ENCODE results near the gene ANTXR2. TPM values are rescaled to one million over a fixed set of nuclear protein-coding genes. Genes with fewer than 3 reads are reported as not detected.

The ANTXR2 gene
- polyA plus RNA-seq, 1 of the 3 experiments (the other 2 are of a cell fraction), result 48.8 TPM

- TF ChIP-seq PBX3 (IDR thresholded peaks at IDR 0.05) (no peak), TAF1 (IDR thresholded peaks at IDR 0.05; ENCODE audit: borderline replicate concordance, low read depth, low read length) (no peak), SIN3A (IDR thresholded peaks at IDR 0.05; ENCODE audit: borderline replicate concordance, low read depth, low read length) (no peak), RXRA (IDR thresholded peaks at IDR 0.05; ENCODE audit: borderline replicate concordance, low read depth) (no peak)
Measured at GRCh38 chr4:80036306-80036705, 36.7 kb downstream of the ANTXR2 start (continued).

GRCh38 chr4:80035336-80035735, 37.7 kb downstream of the ANTXR2 start:
- peaks cover 52 to 74% of the 10 kb centered on the region in 2 experiments for H3K36me3 ChIP-seq (replicated peaks in 1 of 2; ENCODE audit: control insufficient read depth in 1 of 2, insufficient read depth in 2 of 2, low read length in 1 of 2)
- POLR2A ChIA-PET, result no interaction called here
- no peak overlapping the region for H3K4me2 ChIP-seq
- H4K20me1 ChIP-seq (ENCODE audit: insufficient read depth), result no peaks in the 10 kb centered on the region
- TF ChIP-seq MXI1 (IDR thresholded peaks at IDR 0.05; ENCODE audit: low read depth, low read length) (no peak), USF1 (IDR thresholded peaks at IDR 0.05; ENCODE audit: borderline replicate concordance, low read depth) (no peak), JUND (IDR thresholded peaks at IDR 0.05) (no peak), GABPA (IDR thresholded peaks at IDR 0.05; ENCODE audit: low read depth) (no peak), IRF3 (IDR thresholded peaks at IDR 0.05; ENCODE audit: low read depth, low read length) (no peak), GATA2 (CRISPR knock-in tag; IDR thresholded peaks at IDR 0.05) (no peak), RXRA (IDR thresholded peaks at IDR 0.05; ENCODE audit: borderline replicate concordance, low read depth) (no peak)
- no peaks in the 10 kb centered on the region for H3K9me3 ChIP-seq
- no peak overlapping the region for H3K4me3 ChIP-seq (ENCODE audit: low read depth in 2 of 2, low read length in 1 of 2)
- 85% methylated on average over 2 of the region's 2 CpGs for WGBS (ENCODE audit: low lambda C conversion rate)
- no peaks in the 10 kb centered on the region for H3K9me2 ChIP-seq
- H3K27me3 ChIP-seq (ENCODE audit: insufficient read depth), result no peaks in the 10 kb centered on the region
- H3K27ac ChIP-seq (ENCODE audit: low read depth in 2 of 2, low read length in 1 of 2), result peak overlapping the region; percentile 1 to 91; a peak in 2 of 4 replicates
- H3K4me1 ChIP-seq (ENCODE audit: control insufficient read depth in 1 of 2, insufficient read depth in 2 of 2, low read depth in 1 of 2, low read length in 1 of 2), result peaks cover 11 to 12% of the 10 kb centered on the region in 2 experiments; a peak in 3 of 4 replicates
- H3K79me2 ChIP-seq (ENCODE audit: insufficient read depth), result peaks cover 67% of the 10 kb centered on the region
- H3K9ac ChIP-seq, result no peak overlapping the region
- H2AFZ ChIP-seq (ENCODE audit: low read depth), result no peak overlapping the region
- CTCF ChIA-PET, result interaction anchor here (0.5 to 1.3 kb wide), 2 partner anchors 10 to 147 kb away, joined by 3 read pairs; no protein-coding TSS in a partner anchor
- no peak for DNase-seq
- H3F3A ChIP-seq (replicated peaks; ENCODE audit: insufficient read depth), result peaks cover 40% of the 10 kb centered on the region

DNA sequence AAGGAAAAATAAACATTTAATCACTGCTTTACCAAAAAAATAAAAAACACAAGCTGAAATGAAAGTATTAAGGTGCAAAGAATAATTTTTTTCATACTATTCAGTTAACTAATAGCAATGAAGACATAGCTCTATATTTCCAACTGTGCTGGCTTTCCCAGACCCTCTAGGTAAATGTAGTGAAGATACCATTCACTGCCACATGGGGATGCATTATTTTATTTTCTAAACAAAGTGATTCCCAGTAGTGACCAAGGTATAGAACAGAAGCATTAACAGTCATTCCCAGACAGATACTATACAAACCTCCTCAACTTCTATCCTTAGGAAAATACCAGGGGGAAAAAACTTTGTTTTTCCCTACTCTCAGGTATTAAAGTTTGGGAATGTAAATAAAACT, 39.4 kb downstream of the ANTXR2 start:
- H3F3A ChIP-seq (replicated peaks; ENCODE audit: insufficient read depth), result peaks cover 36% of the 10 kb centered on the region
- H3K4me3 ChIP-seq (ENCODE audit: low read depth in 2 of 2, low read length in 1 of 2), result no peak overlapping the region
- peak; percentile 42; the same call in 1 of the 2 replicates for TF ChIP-seq RAD21 (IDR thresholded peaks at IDR 0.05; ENCODE audit: low read length)
- TF ChIP-seq NFIC (IDR thresholded peaks at IDR 0.05; ENCODE audit: borderline replicate concordance), result no peak
- TF ChIP-seq, protein P1, sequence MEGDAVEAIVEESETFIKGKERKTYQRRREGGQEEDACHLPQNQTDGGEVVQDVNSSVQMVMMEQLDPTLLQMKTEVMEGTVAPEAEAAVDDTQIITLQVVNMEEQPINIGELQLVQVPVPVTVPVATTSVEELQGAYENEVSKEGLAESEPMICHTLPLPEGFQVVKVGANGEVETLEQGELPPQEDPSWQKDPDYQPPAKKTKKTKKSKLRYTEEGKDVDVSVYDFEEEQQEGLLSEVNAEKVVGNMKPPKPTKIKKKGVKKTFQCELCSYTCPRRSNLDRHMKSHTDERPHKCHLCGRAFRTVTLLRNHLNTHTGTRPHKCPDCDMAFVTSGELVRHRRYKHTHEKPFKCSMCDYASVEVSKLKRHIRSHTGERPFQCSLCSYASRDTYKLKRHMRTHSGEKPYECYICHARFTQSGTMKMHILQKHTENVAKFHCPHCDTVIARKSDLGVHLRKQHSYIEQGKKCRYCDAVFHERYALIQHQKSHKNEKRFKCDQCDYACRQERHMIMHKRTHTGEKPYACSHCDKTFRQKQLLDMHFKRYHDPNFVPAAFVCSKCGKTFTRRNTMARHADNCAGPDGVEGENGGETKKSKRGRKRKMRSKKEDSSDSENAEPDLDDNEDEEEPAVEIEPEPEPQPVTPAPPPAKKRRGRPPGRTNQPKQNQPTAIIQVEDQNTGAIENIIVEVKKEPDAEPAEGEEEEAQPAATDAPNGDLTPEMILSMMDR (IDR thresholded peaks at IDR 0.05), result peak; percentile 33; the same call in 1 of the 2 replicates
- peaks cover 11 to 12% of the 10 kb centered on the region in 2 experiments; a peak in 3 of 4 replicates for H3K4me1 ChIP-seq (ENCODE audit: control insufficient read depth in 1 of 2, insufficient read depth in 2 of 2, low read depth in 1 of 2, low read length in 1 of 2)
- H4K20me1 ChIP-seq (ENCODE audit: insufficient read depth), result no peaks in the 10 kb centered on the region
- H3K79me2 ChIP-seq (ENCODE audit: insufficient read depth), result peaks cover 62% of the 10 kb centered on the region
- H3K27ac ChIP-seq (ENCODE audit: low read depth in 2 of 2, low read length in 1 of 2), result no peak overlapping the region
- no peak overlapping the region for H3K9ac ChIP-seq
- DNase-seq, result no peak
- ChIA-PET CTCF (interaction anchor here (0.9 kb wide), 1 partner anchor 150 kb away, joined by 3 read pairs; no protein-coding TSS in a partner anchor), POLR2A (no interaction called here)
- no peaks in the 10 kb centered on the region for H3K9me2 ChIP-seq
- peaks cover 70 to 75% of the 10 kb centered on the region in 2 experiments for H3K36me3 ChIP-seq (replicated peaks in 1 of 2; ENCODE audit: control insufficient read depth in 1 of 2, insufficient read depth in 2 of 2, low read length in 1 of 2)
- no peak overlapping the region for H2AFZ ChIP-seq (ENCODE audit: low read depth)
- no peaks in the 10 kb centered on the region for H3K9me3 ChIP-seq
- H3K27me3 ChIP-seq (ENCODE audit: insufficient read depth), result no peaks in the 10 kb centered on the region
- no peak overlapping the region for H3K4me2 ChIP-seq
